GM12872 (cell line): ENCODE results near the gene FMN2.

Source experiments
- TF ChIP-seq, protein P1 (sequence below): IDR thresholded peaks from 3 replicates; pipeline ENCODE4 v1.5.1; 2011; ENCODE audit warnings: low read depth, mild to moderate bottlenecking, low read length, moderate library complexity; ENCODE audit not compliant: insufficient read depth

FMN2 gene

GRCh38 chr1:240306673-240307072 is 215.0 kb downstream of the FMN2 start:
- TF ChIP-seq, protein P1, sequence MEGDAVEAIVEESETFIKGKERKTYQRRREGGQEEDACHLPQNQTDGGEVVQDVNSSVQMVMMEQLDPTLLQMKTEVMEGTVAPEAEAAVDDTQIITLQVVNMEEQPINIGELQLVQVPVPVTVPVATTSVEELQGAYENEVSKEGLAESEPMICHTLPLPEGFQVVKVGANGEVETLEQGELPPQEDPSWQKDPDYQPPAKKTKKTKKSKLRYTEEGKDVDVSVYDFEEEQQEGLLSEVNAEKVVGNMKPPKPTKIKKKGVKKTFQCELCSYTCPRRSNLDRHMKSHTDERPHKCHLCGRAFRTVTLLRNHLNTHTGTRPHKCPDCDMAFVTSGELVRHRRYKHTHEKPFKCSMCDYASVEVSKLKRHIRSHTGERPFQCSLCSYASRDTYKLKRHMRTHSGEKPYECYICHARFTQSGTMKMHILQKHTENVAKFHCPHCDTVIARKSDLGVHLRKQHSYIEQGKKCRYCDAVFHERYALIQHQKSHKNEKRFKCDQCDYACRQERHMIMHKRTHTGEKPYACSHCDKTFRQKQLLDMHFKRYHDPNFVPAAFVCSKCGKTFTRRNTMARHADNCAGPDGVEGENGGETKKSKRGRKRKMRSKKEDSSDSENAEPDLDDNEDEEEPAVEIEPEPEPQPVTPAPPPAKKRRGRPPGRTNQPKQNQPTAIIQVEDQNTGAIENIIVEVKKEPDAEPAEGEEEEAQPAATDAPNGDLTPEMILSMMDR: no peak

DNA sequence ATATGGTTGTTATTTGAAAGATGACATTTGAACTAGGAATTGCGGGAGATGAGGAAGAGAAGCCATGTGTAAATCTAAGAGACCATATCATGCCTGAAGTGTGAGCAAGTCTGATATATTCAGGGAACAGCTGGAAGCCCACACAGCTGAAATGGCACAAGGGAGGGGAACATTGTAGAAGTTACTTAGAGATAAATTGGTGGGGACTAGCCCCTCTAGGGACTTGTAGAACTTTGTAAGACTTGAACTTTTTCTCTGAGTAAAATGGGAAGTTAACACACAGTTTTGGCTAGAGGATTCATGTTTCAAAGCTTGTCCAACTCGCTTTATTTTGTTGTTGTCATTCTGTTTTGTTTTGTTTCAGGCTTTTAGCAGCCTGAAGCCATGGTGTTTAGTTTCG is 216.4 kb downstream of the FMN2 start:
- TF ChIP-seq, protein P1: no peak

DNA sequence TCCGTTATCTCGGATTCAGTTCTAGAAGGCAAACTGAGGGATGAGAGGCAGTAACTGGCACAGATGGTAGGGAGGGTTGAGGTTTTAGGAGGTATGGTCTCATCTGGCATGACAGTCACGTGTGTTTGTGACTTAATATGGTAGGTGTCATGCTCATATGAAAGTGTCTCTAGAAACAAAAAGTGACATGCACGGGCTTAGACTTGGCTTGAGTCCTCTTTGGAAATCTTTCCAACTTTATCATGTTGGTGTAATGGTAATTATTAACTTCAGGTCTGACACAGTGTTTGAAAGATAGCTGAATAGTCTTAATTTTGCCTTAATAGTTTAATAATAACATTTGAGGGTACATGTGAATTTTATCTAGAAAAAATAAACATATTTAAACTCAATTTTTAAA is 218.1 kb downstream of the FMN2 start:
- TF ChIP-seq, protein P1: no peak

DNA sequence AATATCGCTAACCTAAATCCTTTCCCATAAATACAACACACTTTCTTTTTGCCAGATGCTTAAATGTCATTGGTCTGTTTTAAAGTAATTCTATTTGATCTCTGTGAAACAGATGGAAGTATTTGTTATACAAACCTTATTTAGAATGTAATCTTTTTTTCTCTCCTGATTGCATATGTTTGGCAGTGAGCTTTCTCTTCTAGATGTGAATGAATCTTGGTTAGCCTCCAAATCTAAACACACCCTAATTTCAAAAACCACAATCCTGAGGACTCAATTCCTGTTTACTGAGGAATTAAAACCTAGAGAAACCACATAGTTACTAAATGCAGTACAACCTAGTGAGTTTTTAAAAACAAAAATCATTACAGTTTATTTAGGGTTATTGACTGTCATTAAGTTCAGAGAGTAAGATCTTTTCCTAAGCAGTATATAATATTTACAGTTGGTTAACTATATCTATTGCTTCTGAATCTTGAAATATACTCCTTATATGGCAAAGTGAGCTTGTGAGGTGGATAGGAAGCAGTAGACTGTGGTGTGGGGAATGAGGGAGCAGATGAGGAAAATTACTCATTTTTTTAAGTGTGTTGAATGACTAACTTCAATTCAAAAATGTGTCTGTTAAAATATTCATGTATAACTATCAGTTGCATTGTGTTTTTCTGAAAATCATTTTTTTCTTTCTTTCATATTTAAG is 218.7 kb downstream of the FMN2 start:
- TF ChIP-seq, protein P1: no peak

DNA sequence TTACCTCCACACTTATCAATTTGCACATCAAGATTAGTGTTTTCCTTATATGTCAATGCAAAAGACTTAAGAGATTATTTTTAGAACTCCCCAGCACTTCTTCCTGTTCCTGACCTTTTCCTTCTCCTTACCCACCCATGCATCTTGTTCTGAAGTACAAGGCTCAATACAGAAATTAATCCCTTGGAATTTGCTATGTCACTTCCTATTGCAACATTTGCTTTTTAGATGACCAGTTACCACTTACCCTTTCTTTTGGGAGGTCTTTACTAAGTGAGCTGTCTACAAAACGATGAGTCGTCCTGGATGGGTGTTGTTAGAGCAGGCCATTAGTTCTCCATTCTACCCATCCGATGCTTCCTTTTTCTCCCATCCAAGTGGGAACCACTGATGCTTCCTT is 221.2 kb downstream of the FMN2 start:
- TF ChIP-seq, protein P1: no peak

DNA sequence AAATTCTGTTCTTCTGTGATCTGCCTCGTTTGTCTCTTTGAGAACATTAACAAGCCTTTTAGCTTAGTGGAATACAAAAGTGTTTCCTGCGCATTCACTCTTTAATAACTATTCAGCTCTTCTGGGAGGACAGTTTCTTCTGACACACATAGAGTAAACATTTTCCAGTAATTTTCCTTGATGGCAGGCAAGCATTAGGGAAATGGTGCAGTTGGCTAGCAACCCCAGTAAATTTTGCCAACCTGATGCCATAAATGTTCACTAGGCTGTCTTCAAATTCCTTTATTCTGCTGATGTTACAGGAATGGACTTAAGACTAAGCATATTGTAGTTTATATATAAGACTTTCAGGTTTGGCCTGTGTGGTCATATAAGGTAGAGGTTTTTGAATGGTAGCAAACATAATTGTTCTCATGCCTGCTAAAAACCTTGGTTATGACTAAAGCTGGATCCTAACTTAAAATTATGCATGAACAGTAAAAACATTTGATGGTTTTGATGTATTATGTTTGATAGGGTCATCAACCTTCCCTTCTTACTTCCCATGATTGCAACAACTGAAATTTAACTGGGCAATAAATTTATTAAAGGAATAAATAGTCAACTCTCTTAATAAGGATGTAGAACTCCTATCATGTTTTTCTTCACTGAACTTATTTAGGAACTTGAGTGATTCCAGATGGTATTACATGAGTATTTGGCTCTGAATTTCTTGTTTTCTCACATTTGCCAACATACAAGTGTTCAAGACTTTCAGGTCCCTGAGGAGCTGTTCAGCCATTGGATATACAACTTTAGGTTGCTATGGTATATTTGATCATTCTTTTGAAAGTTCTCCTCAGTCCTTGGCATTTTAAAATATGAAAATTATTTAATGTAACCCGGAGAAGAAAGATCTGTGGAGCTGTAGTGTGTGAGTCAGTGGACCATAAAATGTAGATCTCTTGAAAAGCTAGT is 223.4 kb downstream of the FMN2 start:
- TF ChIP-seq, protein P1: no peak

GRCh38 chr1:240319998-240320397 is 228.3 kb downstream of the FMN2 start:
- TF ChIP-seq, protein P1: no peak
